Right renal pelvis (tissue), 4 donors: ENCODE results near the gene UMAD1. TPM values are rescaled to one million over a fixed set of nuclear protein-coding genes. Genes with fewer than 3 reads are reported as not detected.

Source experiments
- DNase-seq, 4 donors: peaks; one replicate each; pipeline ENCODE4 v3.0.0-alpha.2; 2013; ENCODE audit warnings: low read depth in 4 of 4, low spot score in 3 of 4, missing footprints in 1 of 4
- polyA plus RNA-seq, 4 donors: library from polyadenylated mRNA; unstranded; fragments of 120-200 nt; gene quantifications; one replicate each; pipeline ENCODE4 v1.2.1, GENCODE V29; 2013; ENCODE audit not compliant: insufficient read length in 4 of 4

The UMAD1 gene
- polyA plus RNA-seq, 4 donors = 20.3 to 24.9 (median 22.5) TPM

- DNase-seq = no peak
Measured at GRCh38 chr7:7687800-7688199, 47.2 kb downstream of the UMAD1 start.

GRCh38 chr7:7688310-7688709 is 47.8 kb downstream of the UMAD1 start:
- no peak for DNase-seq

- no peak for DNase-seq
Measured at GRCh38 chr7:7688956-7689355, 48.4 kb downstream of the UMAD1 start.

GRCh38 chr7:7693881-7694280 is 53.3 kb downstream of the UMAD1 start:
- DNase-seq = no peak

- no peak for DNase-seq
Measured at GRCh38 chr7:7694542-7694941, 54.0 kb downstream of the UMAD1 start.

DNA sequence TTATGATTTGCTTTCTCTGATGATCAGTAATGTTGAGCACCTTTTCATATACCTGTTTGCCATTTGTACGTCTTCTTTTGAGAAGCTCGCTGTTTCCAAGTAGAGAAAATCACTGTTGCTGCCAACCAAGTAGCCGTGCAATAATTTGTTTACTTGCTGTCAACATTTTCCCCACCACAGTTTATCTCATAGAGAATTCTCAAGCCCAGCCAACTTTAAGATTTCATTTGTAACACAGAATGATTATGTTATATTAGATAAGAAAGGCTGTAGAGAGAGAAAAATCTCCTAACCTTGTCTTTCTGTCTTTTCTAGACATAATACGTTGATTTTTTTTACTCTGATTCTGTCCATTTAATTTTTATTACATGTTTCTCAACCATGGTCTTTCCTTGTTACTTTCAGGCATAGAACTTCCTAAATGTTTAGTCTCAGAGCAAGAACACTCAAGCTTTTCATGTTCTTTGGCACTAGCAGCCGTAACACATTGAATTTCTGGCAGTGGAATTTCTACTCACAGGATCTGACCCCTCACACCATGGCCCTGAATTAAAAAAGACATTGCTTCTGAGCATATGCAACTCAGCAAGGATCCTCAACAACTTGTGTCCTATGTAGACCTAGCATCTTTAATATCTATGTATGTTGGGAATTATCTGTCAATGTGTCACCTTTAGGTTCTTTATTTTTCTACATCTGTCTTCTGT is 54.7 kb downstream of the UMAD1 start:
- no peak for DNase-seq

DNA sequence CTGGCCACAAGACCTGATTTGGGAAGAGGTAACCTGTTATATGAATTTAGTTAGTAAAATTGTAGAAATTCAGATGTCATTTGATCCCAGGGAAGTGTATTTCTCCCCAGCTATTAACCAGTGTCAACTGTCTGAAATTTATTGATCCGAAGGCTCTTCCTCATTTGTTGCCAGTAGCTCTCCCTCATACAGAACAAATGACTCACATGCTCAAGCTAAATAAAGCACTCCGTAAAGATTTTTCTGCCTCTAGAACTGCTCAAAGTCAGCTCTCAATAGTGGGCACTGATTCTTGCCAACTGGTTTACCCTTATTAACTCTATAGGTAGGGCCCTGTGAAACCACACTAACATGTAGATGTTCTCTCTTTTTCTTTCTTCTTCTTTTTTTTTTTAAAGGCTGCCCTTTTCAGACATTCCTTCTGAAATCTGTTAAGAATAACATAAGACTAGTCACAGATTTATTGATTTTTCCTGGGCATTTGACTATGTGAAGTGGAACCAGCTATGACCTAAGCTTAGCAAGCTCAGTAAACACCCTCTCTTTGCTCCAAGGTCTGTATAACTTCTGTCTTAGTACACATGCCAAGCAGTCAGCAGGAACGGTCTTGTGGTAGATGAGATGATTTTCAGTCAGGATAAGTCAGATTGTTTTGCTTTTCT is 56.0 kb downstream of the UMAD1 start:
- no peak for DNase-seq

DNA sequence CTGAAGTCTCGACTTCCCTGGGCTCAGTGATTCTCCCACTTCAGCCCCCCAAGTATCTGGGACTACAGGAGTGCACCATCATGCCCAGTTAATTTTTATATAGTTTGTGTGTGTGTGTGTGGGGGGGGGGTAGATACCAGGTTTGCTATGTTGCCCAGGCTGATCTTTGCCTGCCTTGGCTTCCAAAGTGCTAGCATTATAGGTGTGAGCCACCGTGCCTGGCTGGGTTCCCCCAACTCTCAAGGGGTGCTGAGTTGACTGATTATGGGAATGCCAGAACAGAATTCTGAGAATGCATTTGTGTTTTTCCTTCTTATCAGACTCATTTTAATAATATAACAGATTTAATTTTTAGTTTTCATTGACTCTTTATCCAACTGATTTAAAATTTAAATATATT is 58.4 kb downstream of the UMAD1 start:
- no peak for DNase-seq

DNA sequence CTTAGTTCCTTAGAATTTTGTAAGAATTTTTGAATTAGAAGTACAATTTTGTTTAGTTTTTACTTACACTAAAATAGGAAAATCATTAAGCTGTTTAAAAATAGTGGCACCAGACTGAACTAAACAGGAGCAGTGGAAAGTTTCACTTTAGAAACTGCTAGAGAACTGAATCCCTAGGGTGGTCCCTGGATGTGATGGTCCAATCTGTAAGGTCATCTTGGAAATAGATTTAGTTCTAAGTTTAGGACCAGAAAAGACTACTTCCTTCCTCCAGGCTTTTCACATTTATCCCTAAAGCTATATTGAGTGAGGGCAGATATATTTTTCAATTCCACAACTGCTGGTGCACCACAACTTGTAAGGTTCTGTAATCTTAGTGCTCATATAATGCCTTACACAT is 58.8 kb downstream of the UMAD1 start:
- DNase-seq = no peak

- no peak for DNase-seq
Measured at GRCh38 chr7:7699970-7700369, 59.4 kb downstream of the UMAD1 start.

DNA sequence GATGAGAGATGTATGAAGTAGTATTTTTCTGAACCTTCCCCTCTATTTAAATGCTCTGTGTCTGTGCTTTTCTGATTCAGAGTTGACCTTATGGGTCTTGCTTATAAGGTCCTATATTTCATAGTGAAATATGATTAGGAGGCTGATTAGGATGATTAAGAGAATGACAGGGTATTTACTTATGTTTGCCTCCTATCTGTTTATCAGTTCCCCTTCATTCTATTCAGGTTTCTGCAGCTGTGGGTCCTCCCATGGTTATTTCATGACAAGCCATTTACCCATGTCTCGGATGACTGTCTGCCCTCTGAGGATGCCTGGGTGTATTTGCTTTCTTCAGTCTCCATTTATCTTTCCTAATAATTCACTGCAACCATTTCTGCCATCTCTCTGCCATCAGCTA is 61.0 kb downstream of the UMAD1 start:
- DNase-seq = no peak

GRCh38 chr7:7702826-7703225 is 62.3 kb downstream of the UMAD1 start:
- DNase-seq = no peak

DNA sequence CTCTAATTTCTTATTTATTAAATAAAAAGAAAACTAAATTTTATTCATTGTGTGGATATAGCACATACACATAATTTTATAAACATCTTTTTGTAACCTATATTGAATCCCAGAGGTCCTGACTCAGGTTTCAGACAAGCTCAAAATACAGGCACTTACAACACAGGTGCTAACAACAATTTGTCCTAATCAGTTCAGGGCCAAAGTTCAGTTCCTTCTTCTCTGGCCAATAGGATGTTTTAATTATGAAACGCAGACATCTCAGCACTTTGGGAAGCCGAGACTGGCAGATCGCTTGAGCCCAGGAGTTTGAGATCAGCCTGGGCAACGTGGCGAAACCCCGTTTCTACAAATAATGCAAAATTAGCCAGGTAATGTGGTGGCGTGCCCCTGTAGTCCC is 62.9 kb downstream of the UMAD1 start:
- DNase-seq = no peak

GRCh38 chr7:7704867-7705266 is 64.3 kb downstream of the UMAD1 start:
- DNase-seq = no peak

DNA sequence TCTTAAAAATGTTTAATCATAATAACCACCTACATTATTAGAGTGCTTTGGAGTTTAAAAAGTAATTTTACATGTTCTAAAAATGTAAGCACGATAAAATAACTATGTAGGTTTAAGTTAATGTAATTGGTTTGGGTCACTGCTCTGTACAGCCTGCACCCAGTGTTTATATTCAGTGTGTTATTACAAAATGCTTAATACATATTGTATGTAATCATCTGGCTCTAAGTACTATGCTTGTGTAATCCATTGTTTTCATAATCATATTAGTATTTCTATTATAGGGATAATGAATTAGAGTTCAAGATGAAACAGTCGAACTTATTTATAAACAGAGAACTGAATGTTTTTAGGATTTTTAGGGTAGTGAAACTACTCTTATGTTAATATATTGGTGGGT is 64.8 kb downstream of the UMAD1 start:
- DNase-seq = no peak

DNA sequence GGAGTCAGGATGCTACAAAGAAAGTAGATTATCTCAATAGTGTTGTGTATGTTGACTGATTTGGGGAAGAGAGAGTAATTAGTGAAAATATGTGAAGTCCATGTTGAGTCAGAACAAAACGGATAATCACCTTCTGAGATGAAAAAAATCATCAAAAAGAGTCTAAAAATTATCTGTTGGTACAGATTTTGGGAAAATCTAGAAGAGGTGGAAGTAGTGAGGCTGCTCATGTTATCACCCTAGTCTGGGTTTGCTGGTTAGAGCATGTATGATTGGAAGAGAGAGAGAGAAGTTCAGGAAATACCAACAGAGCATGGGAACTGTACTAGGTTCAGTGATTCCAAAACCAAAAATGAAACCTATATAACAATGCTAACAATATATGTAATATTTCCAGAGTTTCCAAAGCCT is 65.6 kb downstream of the UMAD1 start:
- DNase-seq = no peak

DNA sequence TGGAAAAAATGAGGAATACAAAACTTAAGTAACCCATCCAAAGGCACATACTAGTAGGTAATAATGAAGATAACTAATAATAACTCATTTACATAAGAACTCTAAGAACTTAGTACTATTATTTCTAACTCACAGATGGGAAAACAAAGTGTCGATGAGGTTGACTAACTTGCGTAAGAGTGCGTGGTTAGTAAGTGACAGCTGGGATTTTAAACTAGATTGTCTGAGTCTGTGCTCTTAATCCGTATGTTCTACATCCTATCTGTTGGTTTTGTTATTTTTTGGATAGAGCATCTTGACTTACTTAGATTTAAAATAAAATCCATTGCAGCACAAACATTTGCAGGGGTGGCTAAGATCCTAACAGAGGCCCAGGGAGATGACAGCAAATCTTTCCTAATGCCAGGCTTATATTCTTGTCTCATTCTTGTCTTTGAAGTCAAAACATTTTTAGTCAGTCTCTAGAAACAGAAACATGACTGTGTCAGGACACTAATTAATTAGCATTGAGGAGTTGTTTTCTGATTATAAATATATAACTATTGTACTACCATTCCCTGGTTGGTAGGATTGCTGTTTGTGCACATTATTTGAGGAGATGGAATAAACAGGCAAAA is 66.1 kb downstream of the UMAD1 start:
- DNase-seq = no peak

DNA sequence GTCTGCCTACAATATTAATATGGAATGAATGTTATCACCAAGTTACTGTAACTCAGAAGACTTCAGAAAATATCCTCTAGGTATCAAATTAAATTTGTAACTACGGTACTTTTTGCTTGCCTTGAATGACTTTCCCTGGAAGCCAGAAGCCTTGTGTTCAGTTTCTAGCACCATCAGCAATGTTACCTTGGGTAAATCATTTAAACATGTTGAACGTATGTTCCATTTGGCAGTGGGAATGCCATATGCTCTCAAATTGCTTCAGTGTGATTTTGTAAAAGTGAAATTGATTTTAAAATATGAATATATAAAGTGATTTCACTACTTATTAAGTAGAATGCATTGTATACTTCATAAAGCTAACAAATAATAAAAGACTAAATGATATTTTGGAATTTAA is 66.7 kb downstream of the UMAD1 start:
- no peak for DNase-seq

DNA sequence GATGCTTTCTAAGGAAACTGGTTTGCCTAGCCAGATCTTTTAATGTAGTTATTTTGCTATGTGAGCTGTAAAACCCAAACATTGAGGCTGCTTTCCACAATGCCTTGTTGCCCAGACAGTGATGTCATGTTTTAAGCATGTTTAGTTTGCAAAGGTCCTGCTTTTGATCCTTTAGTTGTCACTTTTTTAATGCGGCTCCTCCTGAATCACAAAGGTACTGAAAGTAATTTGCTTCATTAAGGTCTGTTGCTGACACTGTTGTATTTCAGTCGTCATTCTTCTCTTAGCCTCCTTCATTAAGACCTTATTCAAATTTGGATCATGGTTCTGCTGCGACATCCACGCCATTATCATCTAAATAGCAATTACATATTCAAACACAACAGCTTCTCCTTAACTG is 67.3 kb downstream of the UMAD1 start:
- DNase-seq = no peak

DNA sequence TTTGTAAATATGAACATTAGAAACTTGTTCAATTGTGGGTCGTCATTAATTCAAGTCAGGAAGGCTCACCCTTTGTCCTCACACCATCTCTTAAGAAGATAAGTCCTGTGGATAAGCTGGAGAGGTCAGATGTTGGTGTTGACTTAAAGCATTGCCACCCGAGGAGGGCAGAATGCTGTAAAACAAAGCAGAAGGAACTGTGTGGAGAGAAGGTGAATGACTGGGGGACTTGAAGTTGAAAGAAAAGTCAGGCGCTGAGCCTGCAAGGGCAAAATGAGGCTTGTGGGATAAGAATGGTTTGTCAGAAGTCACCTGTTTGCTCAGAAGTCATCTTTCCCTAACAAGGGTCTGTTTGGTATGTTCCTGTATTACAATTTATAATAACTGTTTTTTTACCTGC is 68.7 kb downstream of the UMAD1 start:
- DNase-seq = no peak

GRCh38 chr7:7710469-7710868 is 69.9 kb downstream of the UMAD1 start:
- no peak for DNase-seq

- DNase-seq = no peak
Measured at GRCh38 chr7:7713730-7714129, 73.2 kb downstream of the UMAD1 start.
